NCI-H774 (cell line): ENCODE measurements around the gene CEMIP2.
"Not testable (repeated sequence)": the region's sequence is repeated elsewhere in the genome, so short reads cannot be mapped to it uniquely, and the experiment has no call there.

ENCODE experiments used
- DNase-seq: peaks from one replicate; lab custom pipeline; 2025; lab: John Stamatoyannopoulos, UW

The CEMIP2 gene

GRCh38 chr9:71768388-71769174, at the start of gene CEMIP2:
CEMIP2 (minus strand) TSS chr9:71768513; CDS start chr9:71750373, 18,140 bp downstream.
- peak; percentile 79 for DNase-seq

GRCh38 chr9:71816916-71817451, 48.7 kb upstream of the CEMIP2 start:
- DNase-seq = no peak

- DNase-seq = no peak
These were observed 46.5 kb upstream of the CEMIP2 start for GRCh38 chr9:71814815-71815214.

GRCh38 chr9:71814226-71814625, 45.9 kb upstream of the CEMIP2 start:
- no peak for DNase-seq

GRCh38 chr9:71812385-71812784, 44.1 kb upstream of the CEMIP2 start:
- DNase-seq = no peak

GRCh38 chr9:71808068-71808467, 39.8 kb upstream of the CEMIP2 start:
- DNase-seq = no peak

GRCh38 chr9:71806901-71807307, 38.6 kb upstream of the CEMIP2 start:
- DNase-seq = peak; percentile 66

GRCh38 chr9:71805096-71805495, 36.8 kb upstream of the CEMIP2 start:
- not testable (repeated sequence) for DNase-seq

GRCh38 chr9:71801826-71802225, 33.5 kb upstream of the CEMIP2 start:
- DNase-seq = no peak

GRCh38 chr9:71797266-71797665, 29.0 kb upstream of the CEMIP2 start:
- no peak for DNase-seq

GRCh38 chr9:71796100-71796767, 27.9 kb upstream of the CEMIP2 start:
- no peak for DNase-seq

- DNase-seq = no peak
These were observed 26.9 kb upstream of the CEMIP2 start for GRCh38 chr9:71795097-71795813.

GRCh38 chr9:71793386-71794105, 25.2 kb upstream of the CEMIP2 start:
- DNase-seq = no peak

GRCh38 chr9:71791875-71792274, 23.6 kb upstream of the CEMIP2 start:
- no peak for DNase-seq

- DNase-seq = no peak
These were observed 22.0 kb upstream of the CEMIP2 start for GRCh38 chr9:71790296-71790695.

GRCh38 chr9:71783120-71783523, 14.8 kb upstream of the CEMIP2 start:
- no peak for DNase-seq

- no peak for DNase-seq
These were observed 13.1 kb upstream of the CEMIP2 start for GRCh38 chr9:71781391-71781790.

- no peak for DNase-seq
These were observed 12.6 kb upstream of the CEMIP2 start for GRCh38 chr9:71780953-71781352.

GRCh38 chr9:71778085-71778484, 9.8 kb upstream of the CEMIP2 start:
- DNase-seq = no peak

GRCh38 chr9:71774920-71775319, 6.6 kb upstream of the CEMIP2 start:
- no peak for DNase-seq

- DNase-seq = no peak
These were observed 4.4 kb upstream of the CEMIP2 start for GRCh38 chr9:71772726-71773125.

- no peak for DNase-seq
These were observed 1.9 kb upstream of the CEMIP2 start for GRCh38 chr9:71770170-71770569.
